ENCODE measurements around the gene RBM33. TPM values are rescaled to one million over a fixed set of nuclear protein-coding genes. Genes with fewer than 3 reads are reported as not detected.

Gene RBM33
- total RNA-seq, 2 donors from 2014 or later: 86.8 to 87.1 TPM

- DNase-seq: no peak
- Mint-ChIP-seq H3K36me3 (ENCODE audit: low read depth) (no peaks in the 10 kb centered on the region), H3K27ac (peak overlapping the region; percentile 75), H3K27me3 (ENCODE audit: insufficient read depth) (peaks cover 76% of the 10 kb centered on the region), H3K4me1 (peaks cover 25% of the 10 kb centered on the region), H3K9me3 (no peaks in the 10 kb centered on the region), H3K4me3 (peak overlapping the region; percentile 60)
- Histone ChIP-seq H3K36me3 (ENCODE audit: control insufficient read depth, insufficient read depth, low read length) (no peaks in the 10 kb centered on the region), H3K9ac (ENCODE audit: extremely low read depth, low read length, poor library complexity, severe bottlenecking) (peak overlapping the region; percentile 11), H3K4me3 (ENCODE audit: low read length) (peak overlapping the region; percentile 78), H3K4me1 (ENCODE audit: control insufficient read depth, insufficient read depth, low read length) (peaks cover 6% of the 10 kb centered on the region), H3K27me3 (ENCODE audit: control insufficient read depth, insufficient read depth, low read length, poor library complexity, severe bottlenecking) (peaks cover 87% of the 10 kb centered on the region), H3K27ac (ENCODE audit: low read depth, low read length) (no peak overlapping the region), H3K9me3 (ENCODE audit: control insufficient read depth, low read length) (no peaks in the 10 kb centered on the region)
- peak; percentile 10 for TF ChIP-seq CTCF (conservative IDR thresholded peaks at IDR 0.05)
- 22 to 40% methylated on average over 16 to 33 of the region's 33 CpGs for WGBS, 2 experiments (ENCODE audit: insufficient coverage in 1 of 2, insufficient read length in 1 of 2)
These were observed 163.5 kb downstream of the RBM33 start for GRCh38 chr7:155807789-155808548.

- Mint-ChIP-seq H3K4me1 (peaks cover 25% of the 10 kb centered on the region), H3K27ac (no peak overlapping the region), H3K4me3 (peak overlapping the region; percentile 60), H3K27me3 (ENCODE audit: insufficient read depth) (peaks cover 79% of the 10 kb centered on the region), H3K9me3 (no peaks in the 10 kb centered on the region), H3K36me3 (ENCODE audit: low read depth) (no peaks in the 10 kb centered on the region)
- Histone ChIP-seq H3K9me3 (ENCODE audit: control insufficient read depth, low read length) (no peaks in the 10 kb centered on the region), H3K9ac (ENCODE audit: extremely low read depth, low read length, poor library complexity, severe bottlenecking) (peak overlapping the region; percentile 11), H3K4me1 (ENCODE audit: control insufficient read depth, insufficient read depth, low read length) (peaks cover 6% of the 10 kb centered on the region), H3K4me3 (ENCODE audit: low read length) (peak overlapping the region; percentile 78), H3K36me3 (ENCODE audit: control insufficient read depth, insufficient read depth, low read length) (no peaks in the 10 kb centered on the region), H3K27me3 (ENCODE audit: control insufficient read depth, insufficient read depth, low read length, poor library complexity, severe bottlenecking) (peaks cover 87% of the 10 kb centered on the region), H3K27ac (ENCODE audit: low read depth, low read length) (no peak overlapping the region)
- DNase-seq: peak; percentile 80
- 1 to 2% methylated on average over 24 to 64 of the region's 64 CpGs for WGBS, 2 experiments (ENCODE audit: insufficient coverage in 1 of 2, insufficient read length in 1 of 2)
- TF ChIP-seq CTCF (conservative IDR thresholded peaks at IDR 0.05): no peak
These were observed 164.3 kb downstream of the RBM33 start for GRCh38 chr7:155808549-155809331.

GRCh38 chr7:155809332-155809946 lies 165.0 kb downstream of the RBM33 start:
- Histone ChIP-seq H3K4me1 (ENCODE audit: control insufficient read depth, insufficient read depth, low read length) (peaks cover 6% of the 10 kb centered on the region), H3K9me3 (ENCODE audit: control insufficient read depth, low read length) (no peaks in the 10 kb centered on the region), H3K36me3 (ENCODE audit: control insufficient read depth, insufficient read depth, low read length) (no peaks in the 10 kb centered on the region), H3K4me3 (ENCODE audit: low read length) (peak overlapping the region; percentile 78), H3K27me3 (ENCODE audit: control insufficient read depth, insufficient read depth, low read length, poor library complexity, severe bottlenecking) (peaks cover 94% of the 10 kb centered on the region), H3K9ac (ENCODE audit: extremely low read depth, low read length, poor library complexity, severe bottlenecking) (no peak overlapping the region), H3K27ac (ENCODE audit: low read depth, low read length) (no peak overlapping the region)
- no peak for TF ChIP-seq CTCF (conservative IDR thresholded peaks at IDR 0.05)
- 2% methylated on average over 42 of the region's 43 CpGs; no CpG with 5 or more reads in 1 of the 2 experiments for WGBS, 2 experiments (ENCODE audit: insufficient coverage in 1 of 2, insufficient read length in 1 of 2)
- H3K4me1 Mint-ChIP-seq: peaks cover 25% of the 10 kb centered on the region
- peaks cover 83% of the 10 kb centered on the region for H3K27me3 Mint-ChIP-seq (ENCODE audit: insufficient read depth)
- DNase-seq: peak; percentile 69
- H3K9me3 Mint-ChIP-seq: no peaks in the 10 kb centered on the region
- peak overlapping the region; percentile 60 for H3K4me3 Mint-ChIP-seq
- H3K36me3 Mint-ChIP-seq (ENCODE audit: low read depth): no peaks in the 10 kb centered on the region
- H3K27ac Mint-ChIP-seq: no peak overlapping the region
